SK-N-SH (cell line): ENCODE results near the gene NPR1. TPM values are rescaled to one million over a fixed set of nuclear protein-coding genes. Genes with fewer than 3 reads are reported as not detected.

Source experiments
- CTCF ChIA-PET: fragments of 300-600, 350-600 bp; formaldehyde crosslinking; extraction: SDS; loops from one replicate; lab custom pipeline; 2021; lab: Yijun Ruan, JAX
- POLR2A ChIA-PET: fragments of 350-600 bp; sonication (Branson Sonifier 250); formaldehyde crosslinking; extraction: SDS; loops from one replicate; lab custom pipeline; 2020; ENCODE audit warnings: antibody characterized with exemption, inconsistent platforms; lab: Yijun Ruan, JAX
- DNase-seq: peaks from one replicate; pipeline ENCODE4 v3.0.0; 2012
- H2AFZ ChIP-seq: fragments of 200-600 bp; sonication (generic); 2 replicates; pipeline ENCODE4 v1.8.1; 2016; ENCODE audit warnings: antibody characterized with exemption, mild to moderate bottlenecking, low read depth
- H3F3A ChIP-seq: fragments of 200-600 bp; sonication (generic); replicated peaks from 2 replicates; pipeline ENCODE3; 2016; ENCODE audit warnings: antibody characterized with exemption, mild to moderate bottlenecking; ENCODE audit not compliant: insufficient read depth
- H3K27ac ChIP-seq, 2 experiments: fragments of 200-500 bp in 1 of 2; fragments of 200-600 bp in 1 of 2; sonication (Bioruptor generic) in 1 of 2; sonication (generic), shearing (Covaris generic) in 1 of 2; 2 replicates each; pipeline versions ENCODE4 v1.5.1 to v1.6.1; 2014 to 2016; ENCODE audit warnings: low read depth in 2 of 2, inconsistent platforms in 1 of 2, low read length in 1 of 2, mild to moderate bottlenecking in 1 of 2, mixed read lengths in 1 of 2
- H3K27me3 ChIP-seq: fragments of 200-600 bp; sonication (generic), shearing (Covaris generic); 2 replicates; pipeline ENCODE4 v1.6.1; 2016; ENCODE audit warnings: mixed run types; ENCODE audit not compliant: insufficient read depth
- H3K36me3 ChIP-seq, 2 experiments: fragments of 200-500 bp in 1 of 2; fragments of 200-600 bp in 1 of 2; sonication (Bioruptor generic) in 1 of 2; sonication (generic) in 1 of 2; replicated peaks in 1 of 2; 2 replicates each; pipeline versions ENCODE3 to v1.5.1; 2014 to 2016; ENCODE audit warnings: low read length in 1 of 2, mild to moderate bottlenecking in 1 of 2; ENCODE audit not compliant: insufficient read depth in 2 of 2, control insufficient read depth in 1 of 2
- H3K4me1 ChIP-seq, 2 experiments: fragments of 200-500 bp in 1 of 2; fragments of 200-600 bp in 1 of 2; sonication (Bioruptor generic) in 1 of 2; sonication (generic), shearing (Covaris generic) in 1 of 2; 2 replicates each; pipeline versions ENCODE4 v1.5.1 to v1.6.1; 2014 to 2016; ENCODE audit warnings: low read depth in 1 of 2, low read length in 1 of 2, mixed run types in 1 of 2; ENCODE audit not compliant: insufficient read depth in 2 of 2, control insufficient read depth in 1 of 2
- H3K4me2 ChIP-seq: fragments of 200-600 bp; sonication (generic), shearing (Covaris generic); 2 replicates; pipeline ENCODE4 v1.6.1; 2017; ENCODE audit warnings: mixed run types
- H3K4me3 ChIP-seq, 2 experiments: fragments of 200-500 bp in 1 of 2; fragments of 200-600 bp in 1 of 2; sonication (Bioruptor generic) in 1 of 2; sonication (generic), shearing (Covaris generic) in 1 of 2; 2 replicates each; pipeline versions ENCODE4 v1.5.1 to v1.8.1; 2014 to 2016; ENCODE audit warnings: low read depth in 2 of 2, inconsistent platforms in 1 of 2, low read length in 1 of 2, mild to moderate bottlenecking in 1 of 2, mixed read lengths in 1 of 2, moderate library complexity in 1 of 2
- H3K79me2 ChIP-seq: fragments of 200-600 bp; sonication (generic); 2 replicates; pipeline ENCODE4 v1.8.1; 2017; ENCODE audit warnings: mild to moderate bottlenecking; ENCODE audit not compliant: insufficient read depth
- H3K9ac ChIP-seq: fragments of 200-600 bp; sonication (generic); 2 replicates; pipeline ENCODE4 v1.6.1; 2017; ENCODE audit warnings: mixed run types
- H3K9me2 ChIP-seq: fragments of 200-600 bp; sonication (generic); 2 replicates; pipeline ENCODE4 v1.6.1; 2017; ENCODE audit warnings: mixed run types
- H3K9me3 ChIP-seq: fragments of 200-600 bp; sonication (generic); 2 replicates; pipeline ENCODE4 v1.6.1; 2017; ENCODE audit warnings: mixed run types, mild to moderate bottlenecking, moderate library complexity
- H4K20me1 ChIP-seq: fragments of 200-600 bp; sonication (generic); 2 replicates; pipeline ENCODE4 v1.6.1; 2017; ENCODE audit warnings: mild to moderate bottlenecking, mixed run types; ENCODE audit not compliant: insufficient read depth
- CHD2 ChIP-seq: fragments of 150-350 bp; IDR thresholded peaks from 2 replicates; pipeline ENCODE4 v1.6.1; 2018; ENCODE audit warnings: low read length; ENCODE audit not compliant: partially characterized antibody
- ELF1 ChIP-seq: IDR thresholded peaks from 2 replicates; pipeline ENCODE4 v1.4.0; 2012
- GATA2 ChIP-seq: sonication (generic); formaldehyde crosslinking; IDR thresholded peaks from 2 replicates; pipeline ENCODE4 v1.5.0; 2020; ENCODE audit warnings: mild to moderate bottlenecking, missing genetic modification reagents
- RAD21 ChIP-seq: IDR thresholded peaks from 2 replicates; pipeline ENCODE4 v1.6.1; 2012; ENCODE audit warnings: mild to moderate bottlenecking, low read length
- REST ChIP-seq: IDR thresholded peaks from 2 replicates; pipeline ENCODE4 v1.6.1; 2012; ENCODE audit warnings: mild to moderate bottlenecking, low read depth, low read length, moderate library complexity
- ZBTB33 ChIP-seq: IDR thresholded peaks from 2 replicates; pipeline ENCODE4 v1.4.0; 2012; ENCODE audit warnings: low read depth, borderline replicate concordance
- WGBS: methylation state at CpG from one replicate; pipeline ENCODE4 v1.1.6; 2017; ENCODE audit warnings: low lambda C conversion rate; 5-methylcytosine and 5-hydroxymethylcytosine counted together
- polyA plus RNA-seq, 3 experiments: library from polyadenylated mRNA; depleted of rRNA; stranded (reverse); fragments of >200 nt; gene quantifications; 2 replicates each; pipeline ENCODE4 v1.2.3, GENCODE V29; 2012

NPR1 gene
- polyA plus RNA-seq, 1 of the 3 experiments (the other 2 are of a cell fraction), result 0.12 TPM

- CTCF ChIA-PET, result interaction anchor here (1.0 to 3.0 kb wide), 3 partner anchors 64 to 213 kb away, joined by 4 to 21 read pairs (median 4); partner anchors contain the start of genes DENND4B and NPR1
- H3K27ac ChIP-seq, result no peak overlapping the region
Observed at GRCh38 chr1:153741986-153742385, 63.5 kb downstream of the NPR1 start.

More at GRCh38 chr1:153741986-153742385, 63.5 kb downstream of the NPR1 start:
- WGBS, result 66% methylated on average over 2 of the region's 2 CpGs
- H3K36me3 ChIP-seq, result peaks cover 21 to 44% of the 10 kb centered on the region in 2 experiments
- H3K4me2 ChIP-seq, result no peak overlapping the region
- H3K9me3 ChIP-seq, result no peaks in the 10 kb centered on the region
- no peaks in the 10 kb centered on the region for H3K9me2 ChIP-seq
- POLR2A ChIA-PET, result no interaction called here
- no peak overlapping the region for H3K4me3 ChIP-seq
- no peaks in the 10 kb centered on the region for H3K4me1 ChIP-seq
- TF ChIP-seq REST (no peak), ZBTB33 (no peak), RAD21 (no peak), ELF1 (no peak), CHD2 (no peak), GATA2 (CRISPR knock-in tag) (no peak)
- no peak overlapping the region for H2AFZ ChIP-seq
- H3F3A ChIP-seq, result peaks cover 4% of the 10 kb centered on the region
- no peaks in the 10 kb centered on the region for H3K27me3 ChIP-seq
- no peak for DNase-seq
- no peaks in the 10 kb centered on the region for H4K20me1 ChIP-seq
- peaks cover 3% of the 10 kb centered on the region; the same call in 1 of the 2 replicates for H3K79me2 ChIP-seq
- H3K9ac ChIP-seq, result no peak overlapping the region
